HL-60 (cell line): Measurements from ENCODE around the gene CER1.

ENCODE experiments used
- DNase-seq, 2 experiments: peaks; one replicate each; pipeline ENCODE4 v3.0.0-alpha.2; 2010 to 2020; ENCODE audit warnings: low read depth in 1 of 2, low spot score in 1 of 2
- H3K27ac ChIP-seq: fragments of 250-450 bp; sonication (Bioruptor Pico); replicated peaks from 2 replicates; pipeline ENCODE4 v1.5.1; 2020; ENCODE audit warnings: mild to moderate bottlenecking, moderate library complexity
- H3K27me3 ChIP-seq: fragments of 250-450 bp; sonication (Bioruptor Pico); 2 replicates; pipeline ENCODE4 v1.5.1; 2021; ENCODE audit warnings: mild to moderate bottlenecking, moderate library complexity; ENCODE audit not compliant: insufficient read depth, poor library complexity, severe bottlenecking
- H3K4me3 ChIP-seq: replicated peaks from 2 replicates; pipeline ENCODE4 v1.5.1; 2011; ENCODE audit warnings: mild to moderate bottlenecking, control low read depth, low read length; ENCODE audit not compliant: insufficient read depth
- CTCF ChIP-seq: IDR thresholded peaks from one replicate; pipeline ENCODE4 v1.5.1; 2011; ENCODE audit warnings: low read length, control low read depth, inconsistent platforms; ENCODE audit not compliant: insufficient read depth
- GABPA ChIP-seq: IDR thresholded peaks from 2 replicates; pipeline ENCODE4 v1.6.1; 2012; ENCODE audit warnings: low read depth
- POLR2AphosphoS5 ChIP-seq: IDR thresholded peaks from 2 replicates; pipeline ENCODE4 v1.6.1; 2012; ENCODE audit warnings: low read depth
- REST ChIP-seq: IDR thresholded peaks from 2 replicates; pipeline ENCODE4 v1.6.1; 2012; ENCODE audit warnings: low read depth; ENCODE audit not compliant: insufficient replicate concordance
- SPI1 ChIP-seq: IDR thresholded peaks from 2 replicates; pipeline ENCODE4 v1.6.1; 2012; ENCODE audit warnings: low read depth, mild to moderate bottlenecking, borderline replicate concordance
- long read RNA-seq: library from polyadenylated mRNA; unstranded; transcript quantifications from one replicate; pipeline ENCODE4 v2.0.0, GENCODE V29; 2020

The CER1 gene
- long read RNA-seq, result 0 reads

- H3K27me3 ChIP-seq, result no peaks in the 10 kb centered on the region
- no peak for TF ChIP-seq GABPA
- TF ChIP-seq CTCF, result no peak
- TF ChIP-seq SPI1, result no peak
- TF ChIP-seq REST, result no peak
- no peak for TF ChIP-seq POLR2AphosphoS5
- no peak for DNase-seq
- H3K4me3 ChIP-seq, result no peak within 1 kb of the TSS
- no peak within 1 kb of the TSS for H3K27ac ChIP-seq
These were observed at the start of gene CER1 for GRCh38 chr9:14722391-14723035. TSS of gene CER1 (minus strand) at chr9:14722733. CDS start at chr9:14722672, 61 bp downstream.

GRCh38 chr9:14770592-14770991 lies 48.1 kb upstream of the CER1 start:
- H3K27me3 ChIP-seq, result no peaks in the 10 kb centered on the region
- TF ChIP-seq GABPA (no peak), POLR2AphosphoS5 (no peak), CTCF (no peak), REST (no peak), SPI1 (no peak)
- DNase-seq, result no peak

GRCh38 chr9:14769230-14769571 lies 46.7 kb upstream of the CER1 start:
- no peak overlapping the region for H3K27ac ChIP-seq
- peak in 1 of 2 experiments; percentile 1 for DNase-seq
- TF ChIP-seq REST, result no peak
- no peak for TF ChIP-seq GABPA
- no peak for TF ChIP-seq POLR2AphosphoS5
- TF ChIP-seq SPI1, result no peak
- no peak for TF ChIP-seq CTCF
- H3K4me3 ChIP-seq, result no peak overlapping the region
- H3K27me3 ChIP-seq, result no peaks in the 10 kb centered on the region

More at GRCh38 chr9:14770592-14770991, 48.1 kb upstream of the CER1 start:
- Histone ChIP-seq H3K4me3 (no peak overlapping the region), H3K27ac (no peak overlapping the region)
